Fibroblast of upper back skin (primary cell): Measurements from ENCODE around the gene MT1M.

Experiments
- DNase-seq: peaks from one replicate; pipeline ENCODE4 v3.0.0-alpha.2; 2013

MT1M gene

DNA sequence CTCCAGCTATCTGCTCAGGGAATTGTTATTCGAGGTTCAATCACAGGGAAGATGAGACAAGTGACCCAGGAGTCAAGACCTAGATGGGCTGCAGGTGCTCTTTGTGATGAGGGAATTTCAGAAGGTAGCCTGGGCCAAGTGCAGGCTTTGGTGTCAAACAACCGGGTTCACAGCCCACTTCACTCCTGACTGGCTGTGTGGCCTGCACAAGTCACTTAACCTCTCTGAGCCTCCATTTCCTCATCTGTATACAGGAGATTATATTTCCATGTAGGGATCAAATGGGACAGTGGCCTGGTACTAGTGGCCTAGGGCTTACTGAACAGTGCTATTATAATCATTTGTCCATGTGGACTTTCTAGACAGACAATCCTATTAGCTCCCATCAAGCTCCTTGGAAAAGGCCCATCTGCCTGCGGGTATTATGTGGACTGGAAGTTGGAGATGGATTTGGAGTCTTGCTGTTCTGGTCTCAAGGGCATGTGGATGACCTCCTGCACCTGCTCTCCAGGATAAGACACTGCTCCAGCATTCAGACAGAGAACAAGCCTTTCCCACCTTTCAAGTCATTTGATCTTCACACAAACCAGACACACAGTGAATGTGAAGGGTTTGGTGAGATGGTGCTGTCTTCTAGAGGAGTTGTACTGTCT lies 46.7 kb downstream of the MT1M start:
- DNase-seq, result no peak

DNA sequence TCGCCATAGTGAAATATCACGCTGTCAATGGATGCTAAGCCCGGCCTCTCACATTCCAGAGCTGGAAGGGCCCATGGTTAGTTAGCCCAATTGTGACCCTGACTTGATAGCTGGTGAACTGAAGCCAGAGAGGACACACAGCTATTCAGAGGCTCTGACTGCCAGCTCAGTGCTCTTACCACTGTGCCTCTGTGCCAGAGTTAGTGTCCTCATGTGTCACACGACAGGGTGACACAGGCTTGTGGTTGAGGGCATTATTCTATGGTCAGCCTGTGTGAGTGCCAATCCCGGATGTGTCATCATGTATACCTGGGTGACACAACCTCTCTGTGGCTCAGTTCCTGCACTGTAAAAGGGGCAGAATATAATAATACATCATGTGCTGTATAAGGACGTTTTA lies 47.4 kb downstream of the MT1M start:
- no peak for DNase-seq

DNA sequence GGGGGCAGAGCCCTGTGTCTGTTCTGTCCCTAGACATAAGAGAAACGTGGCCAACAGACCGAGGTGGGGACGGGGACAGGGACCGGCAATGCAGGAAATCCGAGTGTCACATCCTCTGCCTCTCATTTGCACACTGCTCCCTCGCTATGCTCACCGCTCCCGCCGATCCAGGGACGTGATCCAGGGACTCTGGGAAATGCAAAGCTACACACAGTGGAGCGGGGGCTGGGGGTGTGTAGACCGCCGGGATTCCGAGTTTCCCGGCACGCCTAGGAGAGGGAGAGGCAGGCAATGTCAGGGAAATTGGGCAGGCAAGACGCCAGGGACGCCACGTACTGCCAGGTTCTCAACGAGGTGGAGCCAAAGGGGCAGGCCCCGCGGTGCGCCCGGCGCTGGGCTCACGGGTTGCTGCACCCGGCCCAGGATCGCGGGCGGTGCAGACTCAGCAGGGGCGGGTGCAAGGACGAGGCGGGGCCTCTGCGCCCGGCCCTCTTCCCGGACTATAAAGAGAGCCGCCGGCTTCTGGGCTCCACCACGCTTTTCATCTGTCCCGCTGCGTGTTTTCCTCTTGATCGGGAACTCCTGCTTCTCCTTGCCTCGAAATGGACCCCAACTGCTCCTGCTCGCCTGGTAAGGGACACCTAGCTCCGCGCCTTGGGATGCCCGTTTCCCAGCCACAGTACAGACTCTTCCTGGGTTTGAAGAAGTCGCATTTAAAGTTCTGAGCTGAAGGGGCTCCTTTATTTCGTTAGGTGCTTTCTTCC lies 49.7 kb downstream of the MT1M start, which contains the start of gene MT1X:
Gene MT1X, plus strand, starts transcription at position 532 of the 764 bp plus-strand sequence. Its CDS starts 71 bp downstream, at position 603.
- peak; percentile 90 for DNase-seq

DNA sequence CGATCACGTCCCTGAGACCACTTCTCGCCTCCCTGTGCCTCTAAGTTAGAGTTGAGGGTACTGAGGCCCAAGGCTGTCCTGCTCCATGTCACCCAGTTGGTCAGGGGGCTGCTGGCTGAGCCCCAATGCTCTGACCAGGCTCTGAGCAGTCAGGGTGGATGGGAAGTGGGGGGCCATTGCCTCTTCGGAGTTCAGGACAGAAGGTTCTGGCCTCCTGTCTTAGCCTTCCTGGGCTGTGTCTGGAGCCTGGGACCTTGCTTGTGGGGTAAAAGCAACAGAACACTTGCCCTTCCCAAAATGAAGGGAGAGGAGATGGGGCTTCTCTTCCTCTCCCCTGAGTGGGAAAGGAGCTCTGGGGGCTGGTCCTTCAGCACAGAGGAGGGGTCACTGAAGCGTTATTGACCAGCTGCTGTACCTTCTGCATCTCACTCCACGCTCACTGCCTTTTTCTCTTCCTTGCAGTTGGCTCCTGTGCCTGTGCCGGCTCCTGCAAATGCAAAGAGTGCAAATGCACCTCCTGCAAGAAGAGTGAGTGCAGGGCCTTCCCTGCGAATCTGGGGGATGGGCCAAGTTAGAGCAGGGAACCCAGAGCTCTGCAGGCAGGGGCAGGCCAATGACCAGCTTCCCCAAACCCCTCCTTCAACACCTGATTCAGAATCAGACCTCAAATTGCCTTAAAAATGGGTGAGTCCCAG lies 50.4 kb downstream of the MT1M start:
- no peak for DNase-seq
